Pancreas (tissue), 10 donors: ENCODE results near the gene AS3MT. TPM values are rescaled to one million over a fixed set of nuclear protein-coding genes. Genes with fewer than 3 reads are reported as not detected.
A peak's percentile ranks its signal among the peaks of the same experiment; 100 is the strongest.

ENCODE experiments used
- ATAC-seq, 4 donors: fragments of 200-7000 bp; cut with Tn5 transposase; one replicate each; pipeline versions ENCODE4 v1.8.0 to v1.9.1; 2020; ENCODE audit warnings: mild to moderate bottlenecking in 4 of 4, moderate library complexity in 4 of 4
- DNase-seq, 6 donors: peaks; one replicate each; pipeline ENCODE4 v3.0.0-alpha.2; 2020
- FAIRE-seq: peaks from 2 replicates; lab custom pipeline; 2012; peaks lifted over from hg19 to GRCh38; lab: Jason Lieb, UNC
- H3K27ac ChIP-seq, 4 donors: fragments of 200-600 bp; sonication (generic); 1 replicate in 3 of 4; 2 replicates in 1 of 4; pipeline versions ENCODE4 v1.5.0 to v1.8.0; 2020
- H3K27me3 ChIP-seq, 4 donors: fragments of 200-600 bp; one replicate each; pipeline ENCODE4 v1.8.0; 2021
- H3K36me3 ChIP-seq, 3 donors: fragments of 200-600 bp; sonication (generic) in 1 of 3; one replicate each; pipeline versions ENCODE4 v1.5.0 to v1.8.0; 2020 to 2021
- H3K4me1 ChIP-seq, 3 donors: fragments of 200-600 bp; one replicate each; pipeline ENCODE4 v1.8.0; 2021
- H3K4me3 ChIP-seq, 4 donors: fragments of 200-600 bp; sonication (generic) in 2 of 4; one replicate each; pipeline versions ENCODE4 v1.5.0 to v1.8.0; 2020 to 2021
- H3K9me3 ChIP-seq, 4 donors: fragments of 200-600 bp; one replicate each; pipeline ENCODE4 v1.8.0; 2021
- WGBS, 2 donors: extraction: QIAGEN DNeasy Blood & Tissue Kit; methylation state at CpG; one replicate each; pipeline ENCODE4 v1.1.7; 2013; 5-methylcytosine and 5-hydroxymethylcytosine counted together
- intact Hi-C, 3 donors: fragments of 100-400 bp; cut with DNase I; formaldehyde crosslinking; loops; one replicate each; pipeline versions ENCODE4 v1.11.1 to v1.14.2; 2022
- polyA plus RNA-seq, 2 donors: library from polyadenylated mRNA; stranded (reverse); fragments of 200-250 nt; gene quantifications; one replicate each; pipeline ENCODE4 v1.2.3, GENCODE V29; 2013
- total RNA-seq, 6 donors: library from RNA; stranded (reverse); fragmentation: NEBNext Ultra II Directional in 4 of 6; extraction: Animal tissue kit (Norgen Biotek cat#: 25700) in 4 of 6; gene quantifications; one replicate each; pipeline versions ENCODE4 v1.2.1 to v1.2.4, GENCODE V29; 2021 to 2023
- TF ChIP-seq, protein P1 (sequence below), 4 donors: fragments of 200-600 bp; sonication (generic) in 3 of 4; IDR thresholded peaks; one replicate each; pipeline versions ENCODE4 v1.5.0 to v1.8.0; 2021; ENCODE audit warnings: antibody characterized with exemption in 4 of 4
- donor health status: healthy with polysubstance abuse.
- donor health status: DM: no; HTN: no; CAD: no; lungs with moderate emphysema.
- donor health status: DM: no; HTN: no; CAD: no.
- donor health status: control.
- donor health status: control.
- donor health status: Bipolar disorder and iron deficiency.
- donor health status: DM: yes; HTN: yes; CAD: no.
- donor health status: DM: no; HTN: no; CAD: no.
- donor health status: DM: no; HTN: no; CAD: no.
- donor health status: DM: yes; HTN: yes; CAD: no.

Gene AS3MT
- total and polyA plus RNA-seq, 8 donors, result 0.87 to 11.4 (median 3.0) TPM

- peaks cover 0 to 10% (median 3%) of the 10 kb centered on the region in 3 donors for H3K4me1 ChIP-seq
- intact Hi-C loops, result loop anchor here in 2 of 3 donors (5.0 to 10.0 kb wide), 4 partner anchors 151 to 331 kb away; partner anchors contain the start of gene RPEL1 (in 2 of the 2)
- no peaks in the 10 kb centered on the region for H3K27me3 ChIP-seq
- H3K9me3 ChIP-seq, result no peaks in the 10 kb centered on the region
- FAIRE-seq (no peak), ATAC-seq (no peak), DNase-seq (no peak)
- no peak overlapping the region for H3K27ac ChIP-seq
- TF ChIP-seq, protein P1, sequence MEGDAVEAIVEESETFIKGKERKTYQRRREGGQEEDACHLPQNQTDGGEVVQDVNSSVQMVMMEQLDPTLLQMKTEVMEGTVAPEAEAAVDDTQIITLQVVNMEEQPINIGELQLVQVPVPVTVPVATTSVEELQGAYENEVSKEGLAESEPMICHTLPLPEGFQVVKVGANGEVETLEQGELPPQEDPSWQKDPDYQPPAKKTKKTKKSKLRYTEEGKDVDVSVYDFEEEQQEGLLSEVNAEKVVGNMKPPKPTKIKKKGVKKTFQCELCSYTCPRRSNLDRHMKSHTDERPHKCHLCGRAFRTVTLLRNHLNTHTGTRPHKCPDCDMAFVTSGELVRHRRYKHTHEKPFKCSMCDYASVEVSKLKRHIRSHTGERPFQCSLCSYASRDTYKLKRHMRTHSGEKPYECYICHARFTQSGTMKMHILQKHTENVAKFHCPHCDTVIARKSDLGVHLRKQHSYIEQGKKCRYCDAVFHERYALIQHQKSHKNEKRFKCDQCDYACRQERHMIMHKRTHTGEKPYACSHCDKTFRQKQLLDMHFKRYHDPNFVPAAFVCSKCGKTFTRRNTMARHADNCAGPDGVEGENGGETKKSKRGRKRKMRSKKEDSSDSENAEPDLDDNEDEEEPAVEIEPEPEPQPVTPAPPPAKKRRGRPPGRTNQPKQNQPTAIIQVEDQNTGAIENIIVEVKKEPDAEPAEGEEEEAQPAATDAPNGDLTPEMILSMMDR (IDR thresholded peaks at IDR 0.05), result no peak
- H3K4me3 ChIP-seq, result peak overlapping the region in 1 of 4 donors; percentile 93
- WGBS, 2 donors, result 69 to 78% methylated on average over 7 of the region's 7 CpGs
- no peaks in the 10 kb centered on the region for H3K36me3 ChIP-seq
Measured at GRCh38 chr10:102916173-102916572, 46.9 kb downstream of the AS3MT start.

GRCh38 chr10:102917314-102917961 lies 48.2 kb downstream of the AS3MT start:
- no peaks in the 10 kb centered on the region for H3K36me3 ChIP-seq

DNA sequence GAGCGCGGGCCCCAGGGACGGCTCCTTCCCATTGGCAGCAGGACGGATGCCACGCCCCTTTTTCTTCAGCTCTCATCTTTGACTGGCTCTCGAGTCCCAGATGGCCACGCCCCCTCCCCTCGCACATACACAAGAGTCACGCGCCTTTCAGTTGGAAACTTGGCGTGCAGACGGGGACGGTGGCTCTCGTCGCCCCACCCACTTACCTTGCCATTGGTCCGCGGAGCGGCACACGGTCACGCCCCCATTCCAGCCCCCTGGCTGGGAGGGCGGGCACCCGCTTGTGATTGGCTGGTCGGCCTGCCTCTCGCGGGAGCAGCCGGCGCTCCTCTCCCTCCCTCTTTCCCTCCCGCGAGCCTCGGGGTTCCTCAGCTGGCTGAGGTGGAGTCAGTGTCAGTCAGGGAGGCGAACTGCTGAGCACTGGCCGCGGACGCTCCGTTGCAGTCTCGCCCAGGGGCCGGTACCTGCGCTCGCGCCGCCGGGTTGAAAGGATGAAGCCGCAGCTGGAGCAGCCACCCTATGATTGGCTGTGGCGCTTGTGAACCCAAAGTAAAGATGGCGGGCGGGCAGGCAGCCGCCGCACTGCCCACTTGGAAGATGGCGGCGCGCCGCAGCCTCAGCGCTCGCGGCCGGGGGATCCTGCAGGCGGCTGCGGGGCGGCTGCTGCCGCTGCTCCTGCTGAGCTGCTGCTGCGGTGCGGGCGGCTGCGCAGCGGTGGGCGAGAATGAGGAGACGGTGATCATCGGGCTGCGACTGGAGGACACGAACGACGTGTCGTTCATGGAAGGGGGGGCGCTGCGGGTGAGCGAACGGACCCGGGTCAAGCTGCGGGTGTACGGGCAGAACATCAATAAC lies 48.9 kb downstream of the AS3MT start, which contains the start of gene CNNM2:
TSS of gene CNNM2 (plus strand) at position 333 of the 855 bp plus-strand sequence. CDS start at position 520, 187 bp downstream.
- peak within 1 kb of the TSS; percentile 79 to 95 (median 86) for H3K27ac ChIP-seq
- H3K9me3 ChIP-seq, result no peaks in the 10 kb centered on the region
- TF ChIP-seq, protein P1 (IDR thresholded peaks at IDR 0.05), result no peak
- 0 to 1% methylated on average over 72 to 80 of the region's 80 CpGs for WGBS, 2 donors
- intact Hi-C loops, result loop anchor here in 2 of 3 donors (5.0 to 10.0 kb wide), 4 partner anchors 149 to 329 kb away; partner anchors contain the start of gene RPEL1 (in 2 of the 2)
- H3K4me3 ChIP-seq, result peak within 1 kb of the TSS; percentile 66 to 97 (median 89)
- no peaks in the 10 kb centered on the region for H3K27me3 ChIP-seq
- H3K4me1 ChIP-seq, result peaks cover 3 to 13% (median 12%) of the 10 kb centered on the region in 3 donors
- peak; percentile 91 for FAIRE-seq
- H3K36me3 ChIP-seq, result no peaks in the 10 kb centered on the region
- peak; percentile 90 to 96 (median 92) for ATAC-seq
- peak; percentile 97 to 100 (median 100) for DNase-seq

More at GRCh38 chr10:102917314-102917961, 48.2 kb downstream of the AS3MT start:
- Histone ChIP-seq H3K27ac (peak overlapping the region; percentile 79 to 95 (median 86)), H3K9me3 (no peaks in the 10 kb centered on the region), H3K27me3 (no peaks in the 10 kb centered on the region), H3K4me1 (peaks cover 0 to 13% (median 8%) of the 10 kb centered on the region in 3 donors), H3K4me3 (peak overlapping the region; percentile 33 to 93 (median 76))
- intact Hi-C loops, result loop anchor here in 2 of 3 donors (5.0 to 10.0 kb wide), 4 partner anchors 150 to 330 kb away; partner anchors contain the start of gene RPEL1 (in 2 of the 2)
- TF ChIP-seq, protein P1 (IDR thresholded peaks at IDR 0.05), result peak; percentile 90 to 96 (median 93)
- DNase-seq, result peak; percentile 69 to 93 (median 84)
- no peak for FAIRE-seq
- ATAC-seq, result peak; percentile 61 to 86 (median 75)
- WGBS, 2 donors, result 0 to 1% methylated on average over 44 to 45 of the region's 45 CpGs

DNA sequence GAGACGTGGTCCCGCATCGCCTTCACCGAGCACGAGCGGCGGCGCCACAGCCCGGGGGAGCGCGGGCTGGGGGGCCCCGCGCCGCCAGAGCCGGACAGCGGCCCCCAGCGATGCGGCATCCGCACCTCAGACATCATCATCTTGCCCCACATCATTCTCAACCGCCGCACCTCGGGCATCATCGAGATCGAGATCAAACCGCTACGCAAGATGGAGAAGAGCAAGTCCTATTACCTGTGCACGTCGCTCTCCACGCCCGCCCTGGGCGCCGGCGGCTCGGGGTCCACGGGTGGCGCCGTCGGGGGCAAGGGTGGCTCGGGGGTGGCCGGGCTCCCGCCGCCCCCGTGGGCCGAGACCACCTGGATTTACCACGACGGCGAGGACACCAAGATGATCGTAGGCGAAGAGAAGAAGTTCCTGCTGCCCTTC lies 49.6 kb downstream of the AS3MT start:
- Histone ChIP-seq H3K4me3 (peak overlapping the region; percentile 66 to 97 (median 89)), H3K36me3 (no peaks in the 10 kb centered on the region), H3K4me1 (peaks cover 9 to 19% (median 13%) of the 10 kb centered on the region in 3 donors), H3K27ac (peak overlapping the region; percentile 59 to 95 (median 76)), H3K9me3 (no peaks in the 10 kb centered on the region), H3K27me3 (no peaks in the 10 kb centered on the region)
- no peak for FAIRE-seq
- TF ChIP-seq, protein P1 (IDR thresholded peaks at IDR 0.05), result no peak
- 1% methylated on average over 49 of the region's 49 CpGs for WGBS, 2 donors
- peak; percentile 13 to 65 (median 44) for DNase-seq
- ATAC-seq, result no peak
- intact Hi-C loops, result loop anchor here in 2 of 3 donors (5.0 to 10.0 kb wide), 4 partner anchors 148 to 328 kb away; partner anchors contain the start of gene RPEL1 (in 2 of the 2)
